ENCODE measurements around the gene COL13A1. TPM values are rescaled to one million over a fixed set of nuclear protein-coding genes. Genes with fewer than 3 reads are reported as not detected.
A peak's percentile ranks its signal among the peaks of the same experiment; 100 is the strongest.

Gene COL13A1
- 1 to 10 TPM; 1.2 to 6.8 (median 3.9) TPM for total RNA-seq

DNA sequence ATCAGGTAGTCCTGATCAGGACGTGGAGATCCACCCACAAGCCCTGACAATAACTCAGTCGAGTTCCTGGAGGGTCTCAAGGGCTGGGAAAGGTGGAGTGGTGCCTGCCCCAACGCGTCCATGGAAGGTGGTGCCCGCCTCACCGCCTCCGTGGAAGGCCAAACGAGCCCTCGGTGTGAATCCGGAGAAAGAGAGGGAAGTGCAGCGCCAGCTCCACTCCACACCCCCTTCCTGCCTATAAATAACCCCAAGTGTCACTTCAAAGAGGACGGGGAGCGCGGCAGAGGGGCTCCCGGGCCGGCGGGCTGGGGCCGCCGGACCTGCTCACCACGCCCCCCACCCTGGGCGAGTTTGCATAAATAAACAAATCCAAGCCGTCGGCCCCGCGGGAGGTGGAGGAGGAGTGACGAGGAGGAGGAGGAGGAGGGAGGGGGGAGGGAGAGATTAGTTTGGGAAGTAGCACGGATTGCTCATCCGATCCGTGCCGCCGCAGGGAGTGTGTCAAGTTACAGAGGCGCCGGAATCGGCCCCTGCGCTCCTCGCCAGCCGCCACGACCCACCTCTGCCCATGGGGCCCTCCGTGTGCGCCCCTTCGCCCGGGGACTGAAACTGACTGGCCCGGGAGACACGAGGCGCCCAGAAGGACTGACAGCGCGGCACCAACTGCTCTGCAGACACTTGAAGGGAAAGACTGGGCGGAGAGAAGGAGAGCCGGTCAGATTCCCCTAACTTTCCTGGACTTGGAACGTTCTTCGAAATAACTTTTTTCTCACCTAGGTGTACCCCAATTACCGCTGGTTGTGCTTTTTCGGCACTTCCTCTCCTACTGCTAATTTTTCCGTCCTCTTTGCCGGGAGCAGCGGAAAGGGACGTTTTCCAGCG is at the start of gene COL13A1:
Gene COL13A1 (plus strand): TSS at position 473 of the 882 bp plus-strand sequence. CDS start 518 bp downstream, outside the sequence.
- peak; percentile 24 for ATAC-seq
- no peaks in the 10 kb centered on the region for H3K36me3 ChIP-seq
- peak within 1 kb of the TSS in 1 of 4 donors; percentile 56 for H3K27ac ChIP-seq

DNA sequence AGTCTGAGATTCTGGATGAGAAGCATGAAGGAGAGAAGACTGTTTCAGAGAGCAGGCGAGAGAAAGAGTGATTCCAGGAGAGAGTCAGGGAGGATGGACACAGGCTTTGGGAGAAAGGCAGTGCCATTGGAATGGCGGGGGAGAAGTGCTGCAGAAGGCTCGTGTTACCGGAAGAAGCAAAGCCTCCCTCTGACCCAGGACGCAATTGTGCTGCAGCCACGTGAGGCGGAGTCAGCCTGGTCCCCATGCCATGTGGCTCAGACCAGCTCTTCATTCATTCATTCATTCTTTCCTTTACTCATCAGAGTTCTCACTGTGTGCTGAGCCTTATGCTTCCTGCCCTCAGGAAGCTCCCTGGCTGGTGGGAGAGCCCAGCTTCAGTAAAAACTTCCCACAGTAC is 49.2 kb upstream of the COL13A1 start:
- Histone ChIP-seq H3K9me3 (no peaks in the 10 kb centered on the region), H3K27ac (no peak overlapping the region), H3K36me3 (no peaks in the 10 kb centered on the region), H3K27me3 (peaks cover 4% of the 10 kb centered on the region), H3K4me3 (no peak overlapping the region), H3K4me1 (no peaks in the 10 kb centered on the region)
- TF ChIP-seq POLR2A (IDR thresholded peaks at IDR 0.05) (no peak), EP300 (IDR thresholded peaks at IDR 0.05) (no peak), POLR2AphosphoS5 (IDR thresholded peaks at IDR 0.05) (no peak)
- TF ChIP-seq, protein P1, sequence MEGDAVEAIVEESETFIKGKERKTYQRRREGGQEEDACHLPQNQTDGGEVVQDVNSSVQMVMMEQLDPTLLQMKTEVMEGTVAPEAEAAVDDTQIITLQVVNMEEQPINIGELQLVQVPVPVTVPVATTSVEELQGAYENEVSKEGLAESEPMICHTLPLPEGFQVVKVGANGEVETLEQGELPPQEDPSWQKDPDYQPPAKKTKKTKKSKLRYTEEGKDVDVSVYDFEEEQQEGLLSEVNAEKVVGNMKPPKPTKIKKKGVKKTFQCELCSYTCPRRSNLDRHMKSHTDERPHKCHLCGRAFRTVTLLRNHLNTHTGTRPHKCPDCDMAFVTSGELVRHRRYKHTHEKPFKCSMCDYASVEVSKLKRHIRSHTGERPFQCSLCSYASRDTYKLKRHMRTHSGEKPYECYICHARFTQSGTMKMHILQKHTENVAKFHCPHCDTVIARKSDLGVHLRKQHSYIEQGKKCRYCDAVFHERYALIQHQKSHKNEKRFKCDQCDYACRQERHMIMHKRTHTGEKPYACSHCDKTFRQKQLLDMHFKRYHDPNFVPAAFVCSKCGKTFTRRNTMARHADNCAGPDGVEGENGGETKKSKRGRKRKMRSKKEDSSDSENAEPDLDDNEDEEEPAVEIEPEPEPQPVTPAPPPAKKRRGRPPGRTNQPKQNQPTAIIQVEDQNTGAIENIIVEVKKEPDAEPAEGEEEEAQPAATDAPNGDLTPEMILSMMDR (IDR thresholded peaks at IDR 0.05) = no peak
- 84 to 88% methylated on average over 6 to 7 of the region's 7 CpGs for WGBS, 2 donors (ENCODE audit: low coverage in 1 of 2)
- ATAC-seq = no peak

More for the DNA sequence above, at the start of gene COL13A1:
- 1 to 4% methylated on average over 24 of the region's 58 CpGs for WGBS, 2 donors (ENCODE audit: low coverage in 1 of 2)
- Histone ChIP-seq H3K4me3 (peak within 1 kb of the TSS; percentile 15 to 58), H3K27me3 (peaks cover 26% of the 10 kb centered on the region), H3K9me3 (no peaks in the 10 kb centered on the region), H3K4me1 (peaks cover 0 to 26% (median 18%) of the 10 kb centered on the region in 3 donors)
- TF ChIP-seq EP300 (IDR thresholded peaks at IDR 0.05) (no peak), POLR2AphosphoS5 (IDR thresholded peaks at IDR 0.05) (no peak), POLR2A (IDR thresholded peaks at IDR 0.05) (no peak)
- TF ChIP-seq, protein P1 (IDR thresholded peaks at IDR 0.05) = no peak

DNA sequence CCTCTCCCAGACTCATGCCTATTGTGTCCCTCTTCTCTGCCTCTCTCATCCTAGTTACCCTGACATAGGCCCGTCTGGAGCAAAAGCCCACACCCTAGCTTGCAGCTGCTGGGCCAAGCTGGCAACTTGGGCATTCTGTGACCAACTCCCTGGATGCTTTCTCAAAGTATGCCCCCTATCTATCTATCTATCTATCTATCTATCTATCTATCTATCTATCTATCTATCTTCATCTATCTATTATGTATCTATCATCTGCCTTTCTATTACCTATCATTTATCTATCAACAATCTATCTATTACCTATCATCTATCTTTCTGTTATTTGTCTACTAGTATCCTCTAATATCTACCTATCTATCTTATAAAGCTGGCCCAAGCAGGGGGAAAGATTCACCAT is 45.4 kb upstream of the COL13A1 start:
- Histone ChIP-seq H3K9me3 (no peaks in the 10 kb centered on the region), H3K4me1 (peaks cover 0 to 6% (median 0%) of the 10 kb centered on the region in 3 donors), H3K36me3 (no peaks in the 10 kb centered on the region), H3K27me3 (peaks cover 4% of the 10 kb centered on the region), H3K4me3 (no peak overlapping the region), H3K27ac (no peak overlapping the region)
- ATAC-seq = no peak
- no peak for TF ChIP-seq POLR2AphosphoS5 (IDR thresholded peaks at IDR 0.05)
- no peak for TF ChIP-seq POLR2A (IDR thresholded peaks at IDR 0.05)
- TF ChIP-seq, protein P1 (IDR thresholded peaks at IDR 0.05) = no peak
- no peak for TF ChIP-seq EP300 (IDR thresholded peaks at IDR 0.05)
- WGBS, 2 donors (ENCODE audit: low coverage in 1 of 2) = 86% methylated on average over 1 of the region's 1 CpG

DNA sequence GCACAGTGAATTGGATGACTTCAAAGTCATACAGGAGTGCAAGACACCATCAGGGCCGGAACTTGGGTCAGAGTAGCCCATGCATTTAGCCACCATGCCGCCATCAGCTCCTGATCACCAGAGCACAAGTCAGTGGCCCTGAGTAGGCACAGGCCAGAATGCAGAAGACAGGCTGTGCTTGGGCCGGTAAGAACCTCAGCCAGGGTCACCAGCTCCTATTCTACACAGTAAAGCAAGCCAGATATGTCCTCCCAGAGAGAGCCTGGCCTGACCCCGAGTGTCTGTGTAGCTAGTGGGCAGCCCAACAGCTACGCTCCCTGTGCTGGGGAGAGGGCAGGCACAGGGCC is 44.5 kb upstream of the COL13A1 start:
- Histone ChIP-seq H3K4me3 (no peak overlapping the region), H3K27ac (no peak overlapping the region), H3K9me3 (no peaks in the 10 kb centered on the region), H3K27me3 (peaks cover 4% of the 10 kb centered on the region), H3K36me3 (no peaks in the 10 kb centered on the region), H3K4me1 (peaks cover 0 to 6% (median 0%) of the 10 kb centered on the region in 3 donors)
- WGBS, 2 donors (ENCODE audit: low coverage in 1 of 2) = 80 to 100% methylated on average over 1 of the region's 5 CpGs
- no peak for ATAC-seq
- TF ChIP-seq, protein P1 (IDR thresholded peaks at IDR 0.05) = no peak
- TF ChIP-seq EP300 (IDR thresholded peaks at IDR 0.05) (no peak), POLR2AphosphoS5 (IDR thresholded peaks at IDR 0.05) (no peak), POLR2A (IDR thresholded peaks at IDR 0.05) (no peak)
